Stimulated activated CD8-positive, alpha-beta memory T cell treated with anti-CD3 and anti-CD28 coated beads, Interleukin-7, amount 100 ng/mL, for 48 hours (primary cell): ENCODE measurements around the gene UMODL1.

ENCODE experiments used
- DNase-seq, 2 donors: peaks; one replicate each; pipeline ENCODE4 v3.0.0-alpha.2; 2020; ENCODE audit warnings: low read depth in 1 of 2; ENCODE audit errors: extremely low read depth in 1 of 2

Gene UMODL1

GRCh38 chr21:42079008-42079938 lies 8.2 kb downstream of the UMODL1 start:
- no peak for DNase-seq

- no peak for DNase-seq
These were observed 9.0 kb downstream of the UMODL1 start for GRCh38 chr21:42079939-42080787.

GRCh38 chr21:42080788-42081083 lies 9.6 kb downstream of the UMODL1 start:
- no peak for DNase-seq

GRCh38 chr21:42081138-42081537 lies 10.0 kb downstream of the UMODL1 start:
- DNase-seq = no peak

GRCh38 chr21:42081931-42082381 lies 10.8 kb downstream of the UMODL1 start:
- DNase-seq = no peak

- no peak for DNase-seq
These were observed 11.6 kb downstream of the UMODL1 start for GRCh38 chr21:42082501-42083360.

GRCh38 chr21:42083361-42083690 lies 12.2 kb downstream of the UMODL1 start:
- DNase-seq = no peak

GRCh38 chr21:42084079-42084478 lies 13.0 kb downstream of the UMODL1 start:
- DNase-seq = no peak

- no peak for DNase-seq
These were observed 14.3 kb downstream of the UMODL1 start for GRCh38 chr21:42085246-42086077.

GRCh38 chr21:42086969-42087368 lies 15.9 kb downstream of the UMODL1 start:
- no peak for DNase-seq

GRCh38 chr21:42088148-42088547 lies 17.0 kb downstream of the UMODL1 start:
- no peak for DNase-seq

GRCh38 chr21:42088658-42089057 lies 17.5 kb downstream of the UMODL1 start:
- no peak for DNase-seq

GRCh38 chr21:42089093-42089631 lies 18.0 kb downstream of the UMODL1 start:
- DNase-seq = no peak

- no peak for DNase-seq
These were observed 18.7 kb downstream of the UMODL1 start for GRCh38 chr21:42089665-42090310.

GRCh38 chr21:42091899-42092508 lies 20.9 kb downstream of the UMODL1 start:
- DNase-seq = no peak

- DNase-seq = no peak
These were observed 21.7 kb downstream of the UMODL1 start for GRCh38 chr21:42092771-42093170.

GRCh38 chr21:42093186-42093585 lies 22.1 kb downstream of the UMODL1 start:
- DNase-seq = no peak

GRCh38 chr21:42093991-42094421 lies 22.9 kb downstream of the UMODL1 start:
- no peak for DNase-seq

GRCh38 chr21:42094811-42095210 lies 23.7 kb downstream of the UMODL1 start:
- no peak for DNase-seq
